A673 (cell line): ENCODE results near the gene ZNF827. TPM values are rescaled to one million over a fixed set of nuclear protein-coding genes. Genes with fewer than 3 reads are reported as not detected.

ENCODE experiments used
- BruUV-seq: library from RNA; stranded (reverse); fragments of 400-500 nt; replicated peaks from 2 replicates; lab custom pipeline; 2021; lab: Mats Ljungman, UMichigan
- CTCF ChIA-PET: fragments of 300-600 bp; sonication (Branson Sonifier 250); formaldehyde crosslinking; loops from one replicate; lab custom pipeline; 2022; ENCODE audit warnings: antibody characterized with exemption; lab: Charles Lee
- POLR2A ChIA-PET: fragments of 300-600 bp; sonication (Branson Sonifier 250); formaldehyde crosslinking; loops from one replicate; lab custom pipeline; 2022; ENCODE audit warnings: antibody characterized with exemption; ENCODE audit not compliant: low non-redundant PET; lab: Charles Lee
- DNase-seq: peaks from one replicate; pipeline ENCODE4 v3.0.0-alpha.2; 2015; ENCODE audit warnings: low spot score
- H3K27ac ChIP-seq: fragments of 200-600 bp; sonication (generic); 2 replicates; pipeline ENCODE4 v1.5.1; 2016; ENCODE audit warnings: mixed run types, low read depth, mild to moderate bottlenecking, mixed read lengths, antibody characterized with exemption, low read length; ENCODE audit not compliant: poor library complexity, severe bottlenecking
- H3K27me3 ChIP-seq: fragments of 200-600 bp; sonication (generic); replicated peaks from 2 replicates; pipeline ENCODE4 v1.6.1; 2017; ENCODE audit warnings: mixed run types, low read depth, mild to moderate bottlenecking, mixed read lengths, antibody characterized with exemption, low read length; ENCODE audit not compliant: insufficient read depth, poor library complexity
- H3K36me3 ChIP-seq: fragments of 200-600 bp; sonication (generic); 2 replicates; pipeline ENCODE4 v1.6.1; 2016; ENCODE audit warnings: mixed run types, mild to moderate bottlenecking, mixed read lengths, antibody characterized with exemption, low read length; ENCODE audit not compliant: insufficient read depth, poor library complexity, severe bottlenecking
- H3K4me1 ChIP-seq: fragments of 200-600 bp; sonication (generic); 2 replicates; pipeline ENCODE4 v1.6.1; 2017; ENCODE audit warnings: mixed run types, mild to moderate bottlenecking, mixed read lengths, antibody characterized with exemption, low read length; ENCODE audit not compliant: insufficient read depth, poor library complexity, severe bottlenecking
- H3K4me3 ChIP-seq: fragments of 200-600 bp; sonication (generic); 2 replicates; pipeline ENCODE4 v1.5.1; 2016; ENCODE audit warnings: low read depth, mixed run types, mild to moderate bottlenecking, mixed read lengths, low read length; ENCODE audit not compliant: poor library complexity, severe bottlenecking
- H3K9me3 ChIP-seq: fragments of 200-600 bp; sonication (generic); 2 replicates; pipeline ENCODE4 v1.6.1; 2016; ENCODE audit warnings: mixed run types, low read depth, mild to moderate bottlenecking, mixed read lengths, antibody characterized with exemption, low read length; ENCODE audit not compliant: poor library complexity, severe bottlenecking
- EZH2 ChIP-seq: fragments of 200-600 bp; sonication (generic); IDR thresholded peaks from 2 replicates; pipeline ENCODE4 v1.6.1; 2017; ENCODE audit warnings: borderline replicate concordance, low read depth, mild to moderate bottlenecking, mixed read lengths, antibody characterized with exemption, low read length; ENCODE audit not compliant: poor library complexity, severe bottlenecking
- intact Hi-C: fragments of 100-400 bp; cut with micrococcal nuclease; formaldehyde crosslinking; loops from one replicate; pipeline ENCODE4 v1.10.0; 2022; ENCODE audit not compliant: unreplicated experiment
- total RNA-seq: library from RNA; stranded (reverse); gene quantifications from 2 replicates; pipeline ENCODE4 v1.2.3, GENCODE V29; 2021
- TF ChIP-seq, protein P1 (sequence below): fragments of 300-800, 200-600 bp; sonication (generic); conservative IDR thresholded peaks from 2 replicates; pipeline ENCODE4 v1.5.1; 2017; ENCODE audit warnings: low read depth, mild to moderate bottlenecking, antibody characterized with exemption, low read length, moderate library complexity, mixed read lengths

Gene ZNF827
- total RNA-seq, 1 experiment from 2014 or later: 20.0 TPM

DNA sequence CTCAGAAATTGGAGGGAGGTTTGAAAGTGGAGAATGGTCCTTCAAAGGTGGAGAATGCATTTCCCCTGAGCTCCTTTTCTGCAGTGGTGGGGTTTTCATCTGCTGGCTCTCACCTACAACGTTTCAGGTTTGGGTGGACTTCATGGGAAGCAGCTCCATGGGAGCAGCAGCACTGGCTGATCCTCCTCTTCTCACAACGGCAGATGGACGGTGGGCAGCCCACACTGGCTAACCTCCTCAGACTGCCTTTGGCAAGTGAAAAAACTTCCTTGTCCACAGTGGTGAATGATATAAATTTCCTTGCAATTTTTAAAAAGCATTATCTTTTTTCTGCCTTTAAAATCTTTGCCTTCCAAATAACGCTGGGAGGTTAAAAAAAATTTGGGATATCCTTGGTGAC lies 93.5 kb downstream of the ZNF827 start:
- Histone ChIP-seq H3K27ac (no peak overlapping the region), H3K4me1 (peaks cover 24% of the 10 kb centered on the region), H3K36me3 (peaks cover 2% of the 10 kb centered on the region), H3K9me3 (no peaks in the 10 kb centered on the region), H3K27me3 (no peaks in the 10 kb centered on the region), H3K4me3 (no peak overlapping the region)
- DNase-seq: no peak
- POLR2A ChIA-PET: no interaction called here
- no TSS peak for BruUV-seq
- TF ChIP-seq EZH2: no peak
- TF ChIP-seq, protein P1, sequence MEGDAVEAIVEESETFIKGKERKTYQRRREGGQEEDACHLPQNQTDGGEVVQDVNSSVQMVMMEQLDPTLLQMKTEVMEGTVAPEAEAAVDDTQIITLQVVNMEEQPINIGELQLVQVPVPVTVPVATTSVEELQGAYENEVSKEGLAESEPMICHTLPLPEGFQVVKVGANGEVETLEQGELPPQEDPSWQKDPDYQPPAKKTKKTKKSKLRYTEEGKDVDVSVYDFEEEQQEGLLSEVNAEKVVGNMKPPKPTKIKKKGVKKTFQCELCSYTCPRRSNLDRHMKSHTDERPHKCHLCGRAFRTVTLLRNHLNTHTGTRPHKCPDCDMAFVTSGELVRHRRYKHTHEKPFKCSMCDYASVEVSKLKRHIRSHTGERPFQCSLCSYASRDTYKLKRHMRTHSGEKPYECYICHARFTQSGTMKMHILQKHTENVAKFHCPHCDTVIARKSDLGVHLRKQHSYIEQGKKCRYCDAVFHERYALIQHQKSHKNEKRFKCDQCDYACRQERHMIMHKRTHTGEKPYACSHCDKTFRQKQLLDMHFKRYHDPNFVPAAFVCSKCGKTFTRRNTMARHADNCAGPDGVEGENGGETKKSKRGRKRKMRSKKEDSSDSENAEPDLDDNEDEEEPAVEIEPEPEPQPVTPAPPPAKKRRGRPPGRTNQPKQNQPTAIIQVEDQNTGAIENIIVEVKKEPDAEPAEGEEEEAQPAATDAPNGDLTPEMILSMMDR: no peak
- intact Hi-C loops: no loop called here
- CTCF ChIA-PET: no interaction called here

DNA sequence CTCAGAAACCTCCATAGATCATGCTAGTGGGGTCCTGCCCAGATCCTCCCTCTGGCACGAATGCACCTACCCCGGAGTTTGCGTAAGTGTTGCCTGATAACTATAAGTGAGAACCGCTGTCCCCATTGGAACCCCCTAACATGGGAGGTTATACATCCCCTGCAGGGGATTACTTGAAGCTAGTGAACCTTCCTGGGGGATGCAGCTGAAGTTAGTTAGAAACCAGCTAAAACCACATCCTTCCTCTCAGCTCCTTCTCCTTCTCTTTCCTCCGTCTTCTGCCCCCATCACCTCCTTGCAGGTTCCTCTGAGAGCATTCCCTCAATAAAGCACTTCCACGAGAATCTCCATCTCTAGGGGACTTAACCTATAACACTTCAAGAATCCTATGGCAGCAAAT lies 95.0 kb downstream of the ZNF827 start:
- intact Hi-C loops: no loop called here
- TF ChIP-seq, protein P1: no peak
- TF ChIP-seq EZH2: no peak
- DNase-seq: no peak
- Histone ChIP-seq H3K9me3 (no peaks in the 10 kb centered on the region), H3K4me3 (no peak overlapping the region), H3K27ac (peak overlapping the region; percentile 79), H3K36me3 (peaks cover 2% of the 10 kb centered on the region), H3K27me3 (no peaks in the 10 kb centered on the region), H3K4me1 (peaks cover 24% of the 10 kb centered on the region)
- CTCF ChIA-PET: no interaction called here
- POLR2A ChIA-PET: no interaction called here
- BruUV-seq: no TSS peak

DNA sequence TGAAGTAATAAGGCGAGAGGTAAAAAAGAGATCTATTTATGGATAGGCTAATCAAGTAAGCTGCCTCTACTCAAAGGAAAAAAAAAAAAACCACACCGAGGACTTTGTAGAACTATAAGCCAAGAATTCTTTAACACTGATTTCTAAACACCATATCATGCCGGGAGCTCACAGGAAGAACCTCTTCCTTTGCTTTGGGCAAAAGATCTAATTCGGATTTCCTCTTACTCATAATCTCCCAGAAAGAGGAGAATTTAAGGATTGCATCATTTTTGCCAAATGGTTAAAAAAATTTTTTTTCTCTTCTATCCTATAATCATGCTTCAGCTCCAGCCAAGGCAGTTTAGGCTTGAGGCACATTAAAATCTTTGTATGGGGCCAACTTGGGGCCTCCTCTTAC lies 95.5 kb downstream of the ZNF827 start:
- Histone ChIP-seq H3K4me3 (no peak overlapping the region), H3K4me1 (peaks cover 24% of the 10 kb centered on the region), H3K9me3 (no peaks in the 10 kb centered on the region), H3K27me3 (no peaks in the 10 kb centered on the region), H3K27ac (peak overlapping the region; percentile 79), H3K36me3 (no peaks in the 10 kb centered on the region)
- TF ChIP-seq EZH2: no peak
- TF ChIP-seq, protein P1: no peak
- POLR2A ChIA-PET: interaction anchor here (0.6 kb wide), 1 partner anchor 87 kb away, joined by 3 read pairs; no protein-coding TSS in a partner anchor
- DNase-seq: peak; percentile 90
- CTCF ChIA-PET: interaction anchor here (0.7 kb wide), 1 partner anchor 35 kb away, joined by 3 read pairs; no protein-coding TSS in a partner anchor
- BruUV-seq: no TSS peak
- intact Hi-C loops: no loop called here
